ENCODE results near the gene EREG. TPM values are rescaled to one million over a fixed set of nuclear protein-coding genes. Genes with fewer than 3 reads are reported as not detected.
"Not testable (repeated sequence)": the region's sequence is repeated elsewhere in the genome, so short reads cannot be mapped to it uniquely, and the experiment has no call there.

The EREG gene
- polyA plus RNA-seq, 4 donors: 0.22 to 15.4 (median 0.75) TPM; not detected in 1

DNA sequence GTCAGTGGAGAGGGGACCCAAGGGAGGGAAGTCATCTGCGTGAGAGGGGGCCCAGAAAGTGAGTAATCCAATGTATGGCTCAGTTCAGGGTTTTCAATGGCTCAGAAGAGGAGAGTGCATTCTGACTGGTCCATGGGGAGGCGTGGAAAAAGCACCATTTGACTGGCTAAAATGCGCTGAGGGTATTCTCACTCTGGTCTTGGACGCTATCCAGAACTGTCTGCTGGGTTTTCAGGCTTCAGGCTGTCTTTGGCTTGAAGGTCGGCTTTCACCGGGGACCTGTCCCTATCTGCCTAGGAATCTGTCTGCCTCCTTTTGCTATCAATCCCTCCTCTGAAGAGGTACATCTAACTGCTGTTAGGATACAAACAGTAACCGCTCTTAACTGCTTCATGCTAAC, 30.3 kb upstream of the EREG start:
- DNase-seq (no peak), FAIRE-seq (no peak)
- Histone ChIP-seq H3K27ac (ENCODE audit: low read depth in 1 of 3, low read length in 2 of 3) (no peak overlapping the region), H3K9me3 (ENCODE audit: control insufficient read depth in 2 of 2, insufficient read depth in 1 of 2, low read depth in 1 of 2, low read length in 1 of 2) (no peaks in the 10 kb centered on the region), H3K4me3 (ENCODE audit: low read depth in 1 of 3, low read length in 3 of 3) (no peak overlapping the region), H3K4me1 (ENCODE audit: control insufficient read depth in 3 of 3, insufficient read depth in 2 of 3, low read depth in 1 of 3, low read length in 2 of 3) (no peaks in the 10 kb centered on the region), H3K27me3 (ENCODE audit: control insufficient read depth in 3 of 3, insufficient read depth in 3 of 3, low read length in 3 of 3) (no peaks in the 10 kb centered on the region), H3K36me3 (ENCODE audit: control insufficient read depth in 3 of 3, insufficient read depth in 2 of 3, low read depth in 1 of 3, low read length in 3 of 3) (no peaks in the 10 kb centered on the region)
- 85 to 93% (median 90%) methylated on average over 7 of the region's 7 CpGs for WGBS, 3 donors

DNA sequence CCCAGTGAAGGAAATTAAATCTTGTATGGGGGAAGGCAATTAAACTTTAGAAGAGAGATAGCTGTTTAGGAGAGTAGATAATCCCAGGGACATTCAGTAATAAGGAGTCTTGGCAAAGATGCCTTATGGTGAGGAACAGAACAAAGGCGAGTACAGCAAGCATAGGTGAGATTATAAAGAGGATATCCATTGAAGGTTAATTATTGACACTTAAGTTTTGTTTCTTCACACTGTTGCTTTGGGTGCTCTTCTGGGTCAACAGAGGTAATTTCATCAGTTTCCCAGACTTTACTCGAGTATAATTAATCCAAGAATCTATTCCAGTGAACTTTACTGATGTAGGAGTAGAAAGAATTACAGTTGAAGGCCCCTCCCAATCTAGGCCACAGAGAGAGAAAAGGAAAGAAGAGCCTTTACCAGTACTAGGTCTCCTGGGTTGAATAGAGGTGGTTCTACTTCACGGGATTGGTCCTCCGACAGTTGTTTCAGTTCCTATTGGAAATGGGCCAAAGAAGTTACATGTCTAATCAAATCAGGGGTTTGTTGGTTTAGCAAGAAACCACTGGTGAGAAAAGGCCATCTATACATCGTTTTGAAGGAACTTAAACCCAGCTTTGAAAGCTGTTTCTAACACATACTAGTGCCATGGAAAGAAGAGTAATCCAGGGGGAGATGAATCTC, 29.5 kb upstream of the EREG start:
- Histone ChIP-seq H3K27me3 (ENCODE audit: control insufficient read depth in 3 of 3, insufficient read depth in 3 of 3, low read length in 3 of 3) (no peaks in the 10 kb centered on the region), H3K9me3 (ENCODE audit: control insufficient read depth in 2 of 2, insufficient read depth in 1 of 2, low read depth in 1 of 2, low read length in 1 of 2) (no peaks in the 10 kb centered on the region), H3K4me1 (ENCODE audit: control insufficient read depth in 3 of 3, insufficient read depth in 2 of 3, low read depth in 1 of 3, low read length in 2 of 3) (no peaks in the 10 kb centered on the region), H3K4me3 (ENCODE audit: low read depth in 1 of 3, low read length in 3 of 3) (no peak overlapping the region), H3K27ac (ENCODE audit: low read depth in 1 of 3, low read length in 2 of 3) (no peak overlapping the region), H3K36me3 (ENCODE audit: control insufficient read depth in 3 of 3, insufficient read depth in 2 of 3, low read depth in 1 of 3, low read length in 3 of 3) (no peaks in the 10 kb centered on the region)
- 68 to 78% (median 69%) methylated on average over 5 of the region's 5 CpGs for WGBS, 3 donors
- DNase-seq (no peak), FAIRE-seq (no peak)

DNA sequence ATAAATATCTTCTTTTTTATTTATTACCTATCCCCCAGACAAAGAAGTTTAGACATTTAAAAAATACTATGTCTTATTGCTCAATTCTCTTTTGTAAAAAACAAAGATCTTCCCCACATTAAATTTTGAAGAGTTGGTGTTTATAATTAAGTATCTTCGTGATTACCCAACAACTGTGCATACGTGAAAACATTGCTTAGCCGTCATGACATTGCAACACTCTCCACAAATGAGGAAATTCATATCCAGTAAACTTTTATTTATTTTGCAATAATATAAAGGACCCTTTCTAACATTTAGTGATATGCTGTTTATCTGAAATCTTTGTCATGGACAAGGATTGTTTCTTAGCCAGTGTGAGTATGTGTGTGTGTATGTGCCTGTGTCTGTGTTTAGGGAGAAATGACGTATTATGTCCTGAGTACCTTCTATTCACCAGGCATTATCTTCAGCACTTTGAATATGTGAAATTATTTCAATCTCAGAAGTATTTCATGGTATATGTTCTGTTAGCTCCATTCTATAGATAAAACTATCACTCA, 26.1 kb upstream of the EREG start:
- H3K9me3 ChIP-seq (ENCODE audit: control insufficient read depth in 2 of 2, insufficient read depth in 1 of 2, low read depth in 1 of 2, low read length in 1 of 2): peaks cover 0 to 12% of the 10 kb centered on the region in 2 donors
- no peaks in the 10 kb centered on the region for H3K4me1 ChIP-seq (ENCODE audit: control insufficient read depth in 3 of 3, insufficient read depth in 2 of 3, low read depth in 1 of 3, low read length in 2 of 3)
- FAIRE-seq (peak; percentile 49), DNase-seq (no peak)
- no peak overlapping the region for H3K27ac ChIP-seq (ENCODE audit: low read depth in 1 of 3, low read length in 2 of 3)
- no peak overlapping the region for H3K4me3 ChIP-seq (ENCODE audit: low read depth in 1 of 3, low read length in 3 of 3)
- H3K27me3 ChIP-seq (ENCODE audit: control insufficient read depth in 3 of 3, insufficient read depth in 3 of 3, low read length in 3 of 3): no peaks in the 10 kb centered on the region
- H3K36me3 ChIP-seq (ENCODE audit: control insufficient read depth in 3 of 3, insufficient read depth in 2 of 3, low read depth in 1 of 3, low read length in 3 of 3): no peaks in the 10 kb centered on the region
- WGBS, 3 donors: 74 to 87% (median 79%) methylated on average over 4 of the region's 4 CpGs

DNA sequence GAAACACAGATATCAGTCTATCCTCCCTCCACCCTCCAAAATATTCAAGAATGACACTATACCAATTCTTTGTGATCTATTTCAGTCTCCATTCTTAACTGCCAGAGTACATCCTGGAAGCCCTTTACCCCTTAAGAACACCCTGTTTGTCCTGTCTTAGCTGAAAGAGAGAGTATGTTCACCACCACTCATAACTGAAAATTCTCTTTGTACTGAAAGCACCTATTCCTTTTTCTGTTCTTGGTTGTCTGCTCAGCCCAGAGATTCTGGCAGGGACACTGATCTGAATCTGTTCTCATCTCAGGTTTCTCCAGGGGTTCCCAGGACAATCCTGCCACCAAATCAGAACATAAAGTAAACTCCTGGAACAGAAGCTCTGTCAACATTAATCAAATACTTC, 25.4 kb upstream of the EREG start:
- DNase-seq (no peak), FAIRE-seq (no peak)
- H3K9me3 ChIP-seq (ENCODE audit: control insufficient read depth in 2 of 2, insufficient read depth in 1 of 2, low read depth in 1 of 2, low read length in 1 of 2): peaks cover 3 to 19% of the 10 kb centered on the region in 2 donors
- H3K27me3 ChIP-seq (ENCODE audit: control insufficient read depth in 3 of 3, insufficient read depth in 3 of 3, low read length in 3 of 3): no peaks in the 10 kb centered on the region
- H3K36me3 ChIP-seq (ENCODE audit: control insufficient read depth in 3 of 3, insufficient read depth in 2 of 3, low read depth in 1 of 3, low read length in 3 of 3): no peaks in the 10 kb centered on the region
- no peaks in the 10 kb centered on the region for H3K4me1 ChIP-seq (ENCODE audit: control insufficient read depth in 3 of 3, insufficient read depth in 2 of 3, low read depth in 1 of 3, low read length in 2 of 3)
- no peak overlapping the region for H3K27ac ChIP-seq (ENCODE audit: low read depth in 1 of 3, low read length in 2 of 3)
- H3K4me3 ChIP-seq (ENCODE audit: low read depth in 1 of 3, low read length in 3 of 3): no peak overlapping the region

DNA sequence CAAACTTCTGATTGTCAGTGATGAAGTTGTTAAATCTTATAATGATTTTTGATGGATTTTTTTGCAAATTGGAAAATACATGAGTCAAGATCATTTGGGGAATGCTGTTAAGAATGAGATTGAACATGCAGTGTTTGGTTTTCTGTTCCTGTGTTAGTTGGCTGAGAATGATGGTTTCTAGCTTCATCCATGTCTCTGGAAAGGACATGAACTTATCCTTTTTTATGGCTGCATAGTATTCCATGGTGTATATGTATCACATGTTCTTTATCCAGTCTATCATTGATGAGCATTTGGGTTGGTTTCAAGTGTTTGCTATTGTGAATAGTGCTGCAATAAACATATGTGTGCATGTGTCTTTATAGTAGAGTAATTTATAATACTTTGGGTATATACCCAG, 24.5 kb upstream of the EREG start:
- H3K27ac ChIP-seq (ENCODE audit: low read depth in 1 of 3, low read length in 2 of 3); H3K36me3 ChIP-seq (ENCODE audit: control insufficient read depth in 3 of 3, insufficient read depth in 2 of 3, low read depth in 1 of 3, low read length in 3 of 3); H3K27me3 ChIP-seq (ENCODE audit: control insufficient read depth in 3 of 3, insufficient read depth in 3 of 3, low read length in 3 of 3); H3K4me1 ChIP-seq (ENCODE audit: control insufficient read depth in 3 of 3, insufficient read depth in 2 of 3, low read depth in 1 of 3, low read length in 2 of 3); FAIRE-seq; DNase-seq; H3K4me3 ChIP-seq (ENCODE audit: low read depth in 1 of 3, low read length in 3 of 3): not testable (repeated sequence)
- H3K9me3 ChIP-seq (ENCODE audit: control insufficient read depth in 2 of 2, insufficient read depth in 1 of 2, low read depth in 1 of 2, low read length in 1 of 2): peaks cover 3 to 25% of the 10 kb centered on the region in 2 donors

DNA sequence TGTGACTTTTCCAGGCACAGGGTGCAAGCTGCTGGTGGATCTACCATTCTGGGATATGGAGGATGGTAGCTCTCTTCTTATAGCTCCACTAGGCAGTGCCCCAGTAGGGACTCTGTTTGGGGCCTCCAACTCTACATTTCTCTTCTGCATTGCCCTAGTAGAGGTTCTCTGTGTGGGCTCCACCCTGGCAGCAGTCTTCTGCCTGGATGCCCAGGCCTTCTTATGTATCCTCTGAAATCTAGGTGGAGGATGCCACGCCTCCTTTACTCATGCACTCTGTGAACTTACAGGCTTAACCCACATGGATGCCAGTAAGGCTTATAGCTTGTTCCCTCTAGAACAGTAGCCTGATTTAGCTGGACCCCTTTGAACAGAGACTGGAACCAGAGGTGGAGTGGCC, 20.9 kb upstream of the EREG start:
- Histone ChIP-seq H3K9me3 (ENCODE audit: control insufficient read depth in 2 of 2, insufficient read depth in 1 of 2, low read depth in 1 of 2, low read length in 1 of 2) (peaks cover 3 to 28% of the 10 kb centered on the region in 2 donors), H3K27ac (ENCODE audit: low read depth in 1 of 3, low read length in 2 of 3) (no peak overlapping the region), H3K36me3 (ENCODE audit: control insufficient read depth in 3 of 3, insufficient read depth in 2 of 3, low read depth in 1 of 3, low read length in 3 of 3) (no peaks in the 10 kb centered on the region), H3K4me1 (ENCODE audit: control insufficient read depth in 3 of 3, insufficient read depth in 2 of 3, low read depth in 1 of 3, low read length in 2 of 3) (no peaks in the 10 kb centered on the region), H3K27me3 (ENCODE audit: control insufficient read depth in 3 of 3, insufficient read depth in 3 of 3, low read length in 3 of 3) (no peaks in the 10 kb centered on the region), H3K4me3 (ENCODE audit: low read depth in 1 of 3, low read length in 3 of 3) (no peak overlapping the region)
- FAIRE-seq (no peak), DNase-seq (no peak)
- whole genome bisulfite sequencing, 3 donors: 50 to 82% (median 75%) methylated on average over 1 of the region's 1 CpG

DNA sequence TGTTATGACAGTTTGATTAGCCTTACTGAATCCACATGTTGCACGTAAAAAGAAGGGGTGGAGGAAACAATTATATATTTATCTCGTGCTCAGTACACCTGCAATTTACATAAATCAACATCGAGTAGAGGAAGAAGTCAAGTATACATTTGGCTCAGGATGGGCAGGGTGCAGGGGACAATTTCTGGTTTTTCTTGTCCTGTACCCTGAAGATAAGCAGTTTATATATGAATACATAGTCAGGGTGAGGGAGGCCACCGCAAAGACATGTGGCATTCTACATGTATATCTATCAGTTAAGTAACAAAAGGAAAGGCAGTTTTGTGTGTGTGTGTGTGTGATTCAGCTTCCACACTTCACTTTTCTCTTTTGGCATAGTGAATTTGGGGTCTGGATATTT, 11.1 kb upstream of the EREG start:
- Histone ChIP-seq H3K4me3 (ENCODE audit: low read depth in 1 of 3, low read length in 3 of 3) (no peak overlapping the region), H3K36me3 (ENCODE audit: control insufficient read depth in 3 of 3, insufficient read depth in 2 of 3, low read depth in 1 of 3, low read length in 3 of 3) (no peaks in the 10 kb centered on the region), H3K9me3 (ENCODE audit: control insufficient read depth in 2 of 2, insufficient read depth in 1 of 2, low read depth in 1 of 2, low read length in 1 of 2) (no peaks in the 10 kb centered on the region), H3K27ac (ENCODE audit: low read depth in 1 of 3, low read length in 2 of 3) (no peak overlapping the region), H3K27me3 (ENCODE audit: control insufficient read depth in 3 of 3, insufficient read depth in 3 of 3, low read length in 3 of 3) (no peaks in the 10 kb centered on the region), H3K4me1 (ENCODE audit: control insufficient read depth in 3 of 3, insufficient read depth in 2 of 3, low read depth in 1 of 3, low read length in 2 of 3) (no peaks in the 10 kb centered on the region)
- FAIRE-seq (no peak), DNase-seq (no peak)
- 35 to 52% (median 50%) methylated on average over 4 of the region's 4 CpGs for WGBS, 3 donors

DNA sequence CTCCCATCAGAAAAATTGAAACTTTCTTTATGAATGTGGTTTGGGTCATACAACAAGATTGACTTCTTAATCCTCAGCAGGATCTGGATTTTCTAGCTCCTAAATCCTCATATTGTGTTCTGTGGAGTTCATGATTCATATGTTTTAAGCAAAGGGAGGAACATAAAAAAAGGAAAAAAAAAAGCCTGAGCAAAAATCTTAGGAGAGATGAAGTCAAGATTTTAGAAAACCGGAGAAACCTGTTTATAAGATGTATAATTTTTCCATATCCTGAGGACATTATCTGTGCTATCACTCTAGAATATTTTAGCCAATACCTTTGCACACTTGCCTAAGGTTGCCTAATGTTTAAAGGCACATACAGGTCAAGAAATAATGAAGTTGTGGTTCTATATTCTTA, 7.0 kb upstream of the EREG start:
- 71 to 81% (median 75%) methylated on average over 1 of the region's 1 CpG for WGBS, 3 donors
- H3K27me3 ChIP-seq (ENCODE audit: control insufficient read depth in 3 of 3, insufficient read depth in 3 of 3, low read length in 3 of 3): peaks cover 0 to under 1% (median 0%) of the 10 kb centered on the region in 3 donors
- H3K4me1 ChIP-seq (ENCODE audit: control insufficient read depth in 3 of 3, insufficient read depth in 2 of 3, low read depth in 1 of 3, low read length in 2 of 3): no peaks in the 10 kb centered on the region
- DNase-seq (no peak), FAIRE-seq (no peak)
- H3K27ac ChIP-seq (ENCODE audit: low read depth in 1 of 3, low read length in 2 of 3): no peak overlapping the region
- no peak overlapping the region for H3K4me3 ChIP-seq (ENCODE audit: low read depth in 1 of 3, low read length in 3 of 3)
- H3K36me3 ChIP-seq (ENCODE audit: control insufficient read depth in 3 of 3, insufficient read depth in 2 of 3, low read depth in 1 of 3, low read length in 3 of 3): no peaks in the 10 kb centered on the region
- no peaks in the 10 kb centered on the region for H3K9me3 ChIP-seq (ENCODE audit: control insufficient read depth in 2 of 2, insufficient read depth in 1 of 2, low read depth in 1 of 2, low read length in 1 of 2)

DNA sequence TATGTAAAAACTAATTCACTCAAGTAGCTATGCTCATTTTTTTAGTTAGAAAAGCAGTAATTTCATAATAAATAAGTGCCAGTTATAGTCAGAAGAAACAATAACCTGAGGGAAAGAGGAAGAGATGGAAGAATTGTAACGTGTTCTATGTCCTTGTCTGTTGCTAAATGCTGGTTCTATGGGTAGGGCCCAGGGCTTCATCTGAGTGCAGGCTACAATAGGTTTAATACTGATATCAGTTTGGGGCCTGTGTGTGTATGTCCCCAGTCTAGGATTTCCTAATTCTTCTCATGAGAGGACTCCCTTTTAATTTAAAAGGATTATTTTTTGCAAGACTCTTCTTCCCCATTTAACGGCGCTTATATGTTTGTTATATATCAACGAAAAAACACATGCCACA, 3.3 kb upstream of the EREG start:
- peaks cover 2 to 7% (median 5%) of the 10 kb centered on the region in 3 donors for H3K27me3 ChIP-seq (ENCODE audit: control insufficient read depth in 3 of 3, insufficient read depth in 3 of 3, low read length in 3 of 3)
- H3K36me3 ChIP-seq (ENCODE audit: control insufficient read depth in 3 of 3, insufficient read depth in 2 of 3, low read depth in 1 of 3, low read length in 3 of 3): no peaks in the 10 kb centered on the region
- no peak for DNase-seq
- H3K4me1 ChIP-seq (ENCODE audit: control insufficient read depth in 3 of 3, insufficient read depth in 2 of 3, low read depth in 1 of 3, low read length in 2 of 3): peaks cover 0 to 3% (median 0%) of the 10 kb centered on the region in 3 donors
- no peak overlapping the region for H3K4me3 ChIP-seq (ENCODE audit: low read depth in 1 of 3, low read length in 3 of 3)
- no peak overlapping the region for H3K27ac ChIP-seq (ENCODE audit: low read depth in 1 of 3, low read length in 2 of 3)
- no peak for FAIRE-seq
- no peaks in the 10 kb centered on the region for H3K9me3 ChIP-seq (ENCODE audit: control insufficient read depth in 2 of 2, insufficient read depth in 1 of 2, low read depth in 1 of 2, low read length in 1 of 2)
- WGBS, 3 donors: 67 to 74% (median 69%) methylated on average over 4 of the region's 4 CpGs
